Measurements from ENCODE around the gene LGR6. TPM values are rescaled to one million over a fixed set of nuclear protein-coding genes. Genes with fewer than 3 reads are reported as not detected.

LGR6 gene
- total RNA-seq, 1 donor from 2014 or later: 26.0 TPM

GRCh38 chr1:202225131-202225530 is 31.5 kb downstream of the LGR6 start:
- TF ChIP-seq CTCF (IDR thresholded peaks at IDR 0.05): no peak
- Histone ChIP-seq H3K4me3 (no peak overlapping the region), H3K4me1 (peaks cover 13 to 32% of the 10 kb centered on the region in 2 donors), H3K27me3 (no peaks in the 10 kb centered on the region), H3K27ac (peak overlapping the region; percentile 71 to 74), H3K36me3 (peaks cover 40 to 49% of the 10 kb centered on the region in 2 donors), H3K9me3 (no peaks in the 10 kb centered on the region)
- intact Hi-C loops (cut with DNase I): no loop called here
- no peak for DNase-seq (ENCODE audit: low spot score in 2 of 2)

- Histone ChIP-seq H3K9me3 (no peaks in the 10 kb centered on the region), H3K4me3 (no peak overlapping the region), H3K27me3 (no peaks in the 10 kb centered on the region), H3K36me3 (peaks cover 52 to 70% of the 10 kb centered on the region in 2 donors), H3K4me1 (peaks cover 9 to 23% of the 10 kb centered on the region in 2 donors), H3K27ac (peak overlapping the region; percentile 0 to 71)
- intact Hi-C loops (cut with DNase I): no loop called here
- TF ChIP-seq CTCF (IDR thresholded peaks at IDR 0.05): no peak
- no peak for DNase-seq (ENCODE audit: low spot score in 2 of 2)
Observed at GRCh38 chr1:202227053-202227672, 33.6 kb downstream of the LGR6 start.

GRCh38 chr1:202227997-202228401 is 34.4 kb downstream of the LGR6 start:
- Histone ChIP-seq H3K4me1 (peaks cover 1 to 14% of the 10 kb centered on the region in 2 donors), H3K27me3 (no peaks in the 10 kb centered on the region), H3K9me3 (no peaks in the 10 kb centered on the region), H3K27ac (no peak overlapping the region), H3K4me3 (no peak overlapping the region), H3K36me3 (peaks cover 52 to 75% of the 10 kb centered on the region in 2 donors)
- no peak for DNase-seq (ENCODE audit: low spot score in 2 of 2)
- intact Hi-C loops (cut with DNase I): no loop called here
- TF ChIP-seq CTCF (IDR thresholded peaks at IDR 0.05): no peak

GRCh38 chr1:202228484-202229122 is 35.0 kb downstream of the LGR6 start:
- DNase-seq (ENCODE audit: low spot score in 2 of 2): no peak
- Histone ChIP-seq H3K36me3 (peaks cover 52 to 75% of the 10 kb centered on the region in 2 donors), H3K27me3 (no peaks in the 10 kb centered on the region), H3K9me3 (no peaks in the 10 kb centered on the region), H3K27ac (no peak overlapping the region), H3K4me1 (peaks cover 0 to 10% of the 10 kb centered on the region in 2 donors), H3K4me3 (no peak overlapping the region)
- no peak for TF ChIP-seq CTCF (IDR thresholded peaks at IDR 0.05)
- intact Hi-C loops (cut with DNase I): no loop called here

- Histone ChIP-seq H3K27ac (peak overlapping the region in 1 of 2 donors; percentile 57), H3K4me3 (no peak overlapping the region), H3K36me3 (peaks cover 52 to 75% of the 10 kb centered on the region in 2 donors), H3K4me1 (peaks cover 0 to 2% of the 10 kb centered on the region in 2 donors), H3K9me3 (no peaks in the 10 kb centered on the region), H3K27me3 (no peaks in the 10 kb centered on the region)
- DNase-seq (ENCODE audit: low spot score in 2 of 2): no peak
- intact Hi-C loops (cut with DNase I): no loop called here
- no peak for TF ChIP-seq CTCF (IDR thresholded peaks at IDR 0.05)
Observed at GRCh38 chr1:202229376-202229775, 35.8 kb downstream of the LGR6 start.
